ENCODE measurements around the gene UQCRC1. TPM values are rescaled to one million over a fixed set of nuclear protein-coding genes. Genes with fewer than 3 reads are reported as not detected.

UQCRC1 gene
- total RNA-seq, 4 donors from 2014 or later = 679 to 861 (median 720) TPM

DNA sequence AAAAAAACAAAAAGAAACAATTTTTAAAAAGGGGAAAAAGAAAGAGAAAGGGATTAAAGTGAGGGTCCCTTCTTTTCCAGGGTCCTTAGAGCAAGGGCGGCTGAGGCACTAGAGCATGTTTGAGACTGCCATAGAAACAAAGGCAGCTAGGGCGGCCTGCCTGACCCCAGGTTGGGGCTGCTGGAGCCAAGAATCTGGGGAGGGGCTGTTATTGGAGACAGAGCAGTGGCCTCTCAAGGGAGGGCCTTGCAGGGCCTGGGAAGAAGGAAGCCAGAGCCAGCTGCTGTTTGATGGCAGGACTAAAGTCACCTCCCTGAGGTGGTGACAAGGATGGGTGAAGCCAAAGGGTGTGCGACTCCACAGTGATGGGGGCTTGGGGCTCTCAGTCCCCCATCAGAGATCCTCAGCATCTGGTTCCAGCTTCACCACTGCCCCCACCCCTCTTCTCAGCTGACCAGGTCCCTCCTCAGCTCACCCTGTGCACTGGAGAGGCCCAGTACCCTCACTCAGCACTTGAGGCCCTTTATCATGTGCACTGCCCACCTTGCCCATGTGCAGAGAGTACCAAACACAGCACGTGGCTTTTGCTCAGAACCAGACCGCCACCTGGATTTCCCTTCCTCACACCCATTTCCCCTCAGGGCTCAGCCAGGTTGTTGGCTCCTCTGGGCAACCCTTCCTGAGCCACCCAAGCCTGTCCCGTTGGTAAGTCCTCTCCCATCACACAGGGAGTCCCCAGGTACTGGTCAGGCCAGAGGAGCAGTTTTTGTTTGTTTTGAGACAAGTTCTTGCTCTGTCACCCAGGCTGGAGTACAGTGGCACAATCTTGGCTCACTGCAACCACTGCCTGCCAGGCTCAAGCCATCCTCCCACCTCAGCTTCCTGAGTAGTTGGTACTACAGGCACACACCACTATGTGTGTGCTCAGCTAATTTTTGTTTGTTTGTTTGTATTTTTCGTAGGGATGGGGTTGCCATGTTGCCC, 10.4 kb upstream of the UQCRC1 start:
- in situ Hi-C loops (cut with MboI; ENCODE audit: low sequenced_read_pairs in 4 of 4) (no loop called here), intact Hi-C loops (cut with DNase I; ENCODE audit: low total_unique reads) (no loop called here)
- no peak overlapping the region for H3K4me3 ChIP-seq
- H3K27me3 ChIP-seq = no peaks in the 10 kb centered on the region
- no peak overlapping the region for H3K27ac ChIP-seq
- DNase-seq (no peak), ATAC-seq (no peak)
- TF ChIP-seq, protein P1, sequence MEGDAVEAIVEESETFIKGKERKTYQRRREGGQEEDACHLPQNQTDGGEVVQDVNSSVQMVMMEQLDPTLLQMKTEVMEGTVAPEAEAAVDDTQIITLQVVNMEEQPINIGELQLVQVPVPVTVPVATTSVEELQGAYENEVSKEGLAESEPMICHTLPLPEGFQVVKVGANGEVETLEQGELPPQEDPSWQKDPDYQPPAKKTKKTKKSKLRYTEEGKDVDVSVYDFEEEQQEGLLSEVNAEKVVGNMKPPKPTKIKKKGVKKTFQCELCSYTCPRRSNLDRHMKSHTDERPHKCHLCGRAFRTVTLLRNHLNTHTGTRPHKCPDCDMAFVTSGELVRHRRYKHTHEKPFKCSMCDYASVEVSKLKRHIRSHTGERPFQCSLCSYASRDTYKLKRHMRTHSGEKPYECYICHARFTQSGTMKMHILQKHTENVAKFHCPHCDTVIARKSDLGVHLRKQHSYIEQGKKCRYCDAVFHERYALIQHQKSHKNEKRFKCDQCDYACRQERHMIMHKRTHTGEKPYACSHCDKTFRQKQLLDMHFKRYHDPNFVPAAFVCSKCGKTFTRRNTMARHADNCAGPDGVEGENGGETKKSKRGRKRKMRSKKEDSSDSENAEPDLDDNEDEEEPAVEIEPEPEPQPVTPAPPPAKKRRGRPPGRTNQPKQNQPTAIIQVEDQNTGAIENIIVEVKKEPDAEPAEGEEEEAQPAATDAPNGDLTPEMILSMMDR (IDR thresholded peaks at IDR 0.05 in 4 of 5, conservative IDR thresholded peaks at IDR 0.05 in 1 of 5) = no peak
- H3K4me1 ChIP-seq = no peaks in the 10 kb centered on the region
- H3K36me3 ChIP-seq = no peaks in the 10 kb centered on the region
- no peaks in the 10 kb centered on the region for H3K9me3 ChIP-seq

DNA sequence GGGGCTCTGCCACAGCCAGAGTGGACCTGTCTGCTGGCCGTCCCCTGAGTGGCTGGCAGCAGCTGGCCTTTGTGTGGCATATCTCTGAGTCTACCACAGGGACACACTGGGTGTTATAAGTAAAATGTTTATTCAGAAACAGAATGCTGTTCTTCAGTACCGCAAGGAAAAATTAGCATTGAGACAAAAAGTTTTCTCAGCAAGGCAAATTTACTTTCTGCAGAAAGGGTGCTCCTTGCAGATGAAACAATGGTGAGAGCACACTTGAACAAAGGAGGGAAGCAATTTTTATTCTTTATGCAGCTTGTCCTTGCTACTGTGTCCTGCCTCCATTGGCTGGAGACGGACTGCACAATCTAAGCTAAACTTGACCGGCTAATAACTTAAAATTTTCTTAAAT, 8.1 kb upstream of the UQCRC1 start:
- Histone ChIP-seq H3K4me1 (no peaks in the 10 kb centered on the region), H3K36me3 (no peaks in the 10 kb centered on the region), H3K27me3 (no peaks in the 10 kb centered on the region), H3K9me3 (no peaks in the 10 kb centered on the region), H3K27ac (no peak overlapping the region), H3K4me3 (no peak overlapping the region)
- intact Hi-C loops (cut with DNase I; ENCODE audit: low total_unique reads) (no loop called here), in situ Hi-C loops (cut with MboI; ENCODE audit: low sequenced_read_pairs in 4 of 4) (no loop called here)
- no peak for DNase-seq
- TF ChIP-seq, protein P1 (IDR thresholded peaks at IDR 0.05 in 4 of 5, conservative IDR thresholded peaks at IDR 0.05 in 1 of 5) = no peak
- TF ChIP-seq POLR2A (IDR thresholded peaks at IDR 0.05) = no peak
- ATAC-seq = no peak

DNA sequence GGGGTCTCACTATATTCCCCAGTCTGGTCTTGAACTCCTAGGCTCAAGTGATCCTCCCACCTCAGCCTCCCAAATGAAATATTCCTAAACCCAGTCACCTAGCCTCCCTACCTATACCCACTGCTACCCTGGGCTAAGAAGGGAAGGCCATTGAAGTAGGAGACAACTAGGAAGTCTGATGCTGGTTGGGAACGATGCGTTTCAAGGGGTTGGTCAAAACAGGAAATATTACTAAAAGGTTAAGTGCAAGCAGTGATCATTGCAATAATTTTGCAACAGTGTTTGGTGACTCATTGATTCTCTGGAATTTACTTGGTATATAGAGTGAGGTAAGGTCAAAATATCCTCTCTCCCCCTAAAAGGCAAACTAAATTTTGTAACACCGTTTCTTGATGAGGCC, 4.6 kb upstream of the UQCRC1 start:
- Histone ChIP-seq H3K4me3 (no peak overlapping the region), H3K36me3 (no peaks in the 10 kb centered on the region), H3K9me3 (no peaks in the 10 kb centered on the region), H3K27ac (no peak overlapping the region), H3K4me1 (peaks cover 0 to 7% of the 10 kb centered on the region in 2 donors), H3K27me3 (no peaks in the 10 kb centered on the region)
- intact Hi-C loops (cut with DNase I; ENCODE audit: low total_unique reads) (no loop called here), in situ Hi-C loops (cut with MboI; ENCODE audit: low sequenced_read_pairs in 4 of 4) (no loop called here)
- ATAC-seq (no peak), DNase-seq (no peak)
- TF ChIP-seq, protein P1 (IDR thresholded peaks at IDR 0.05 in 4 of 5, conservative IDR thresholded peaks at IDR 0.05 in 1 of 5) = no peak
- TF ChIP-seq POLR2A (IDR thresholded peaks at IDR 0.05) = no peak

DNA sequence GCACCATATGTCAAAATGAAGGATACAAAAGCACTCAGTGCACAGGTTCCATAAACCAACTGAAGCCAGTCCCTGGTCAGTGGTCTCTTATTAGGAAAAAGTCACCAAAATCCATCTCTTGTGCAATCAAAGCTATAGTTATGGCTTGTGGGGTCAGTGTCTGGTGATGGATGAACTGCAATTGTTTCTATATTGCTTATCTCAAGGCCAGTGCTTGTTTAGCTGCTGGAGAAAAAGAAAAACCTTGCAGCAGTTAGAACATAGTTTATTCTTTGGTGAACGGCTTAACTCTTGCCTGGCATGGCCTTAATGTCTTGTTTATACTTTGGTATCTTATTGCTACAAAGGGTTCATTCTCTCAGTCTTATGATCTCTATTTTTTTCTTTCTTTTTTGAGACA, 2.9 kb upstream of the UQCRC1 start:
- in situ Hi-C loops (cut with MboI; ENCODE audit: low sequenced_read_pairs in 4 of 4) = no loop called here
- H3K27me3 ChIP-seq = no peaks in the 10 kb centered on the region

More for the DNA sequence above, 2.9 kb upstream of the UQCRC1 start:
- peaks cover 0 to 10% of the 10 kb centered on the region in 2 donors for H3K36me3 ChIP-seq
- TF ChIP-seq, protein P1 (IDR thresholded peaks at IDR 0.05 in 4 of 5, conservative IDR thresholded peaks at IDR 0.05 in 1 of 5) = no peak
- no peaks in the 10 kb centered on the region for H3K9me3 ChIP-seq
- H3K27ac ChIP-seq = no peak overlapping the region
- ATAC-seq (no peak), DNase-seq (no peak)
- no peak overlapping the region for H3K4me3 ChIP-seq
- intact Hi-C loops (cut with DNase I; ENCODE audit: low total_unique reads) = no loop called here
- peaks cover 12 to 21% of the 10 kb centered on the region in 2 donors for H3K4me1 ChIP-seq

All from gastrocnemius medialis (tissue), 4 donors.